Endothelial cell of umbilical vein (primary cell): ENCODE data around the gene P2RX4. TPM values are rescaled to one million over a fixed set of nuclear protein-coding genes. Genes with fewer than 3 reads are reported as not detected.

ENCODE experiments used
- BruUV-seq: library from RNA; stranded (reverse); fragments of 400-500 nt; replicated peaks from 2 replicates; lab custom pipeline; 2021; lab: Mats Ljungman, UMichigan
- CTCF ChIA-PET: fragments of 300-600, 350-600 bp; sonication (Branson Sonifier 250); formaldehyde crosslinking; loops from one replicate; lab custom pipeline; 2021; ENCODE audit warnings: antibody characterized with exemption, inconsistent platforms; lab: Charles Lee
- POLR2A ChIA-PET: fragments of 300-600, 350-600 bp; sonication (Branson Sonifier 250); formaldehyde crosslinking; loops from one replicate; lab custom pipeline; 2021; ENCODE audit warnings: antibody characterized with exemption, inconsistent platforms; lab: Charles Lee
- DNase-seq: peaks from one replicate; pipeline ENCODE4 v3.0.0-alpha.2; 2011; ENCODE audit warnings: low read depth, low spot score
- FAIRE-seq: peaks from 2 replicates; lab custom pipeline; 2011; peaks lifted over from hg19 to GRCh38; lab: Jason Lieb, UNC
- H2AFZ ChIP-seq: 2 replicates; pipeline ENCODE4 v1.6.0; 2012; ENCODE audit warnings: low read depth, low read length, control low read depth, inconsistent platforms
- H3K27ac ChIP-seq: 2 replicates; pipeline ENCODE4 v1.5.1; 2011; ENCODE audit warnings: low read depth, mild to moderate bottlenecking, control low read depth, low read length, moderate library complexity; ENCODE audit not compliant: insufficient read depth
- H3K27me3 ChIP-seq, 2 experiments: 2 replicates each; pipeline versions ENCODE4 v1.6.0 to v1.6.1; 2011; ENCODE audit warnings: low read length in 2 of 2, mixed read lengths in 1 of 2; ENCODE audit not compliant: control insufficient read depth in 2 of 2, insufficient read depth in 2 of 2
- H3K36me3 ChIP-seq, 2 experiments: 2 replicates in 1 of 2; 3 replicates in 1 of 2; pipeline ENCODE4 v1.5.1; 2011; ENCODE audit warnings: low read length in 2 of 2, mild to moderate bottlenecking in 1 of 2, moderate library complexity in 1 of 2; ENCODE audit not compliant: control insufficient read depth in 2 of 2, insufficient read depth in 2 of 2; ENCODE audit errors: extremely low read depth in 1 of 2
- H3K4me1 ChIP-seq: 3 replicates; pipeline ENCODE4 v1.5.1; 2011; ENCODE audit warnings: mild to moderate bottlenecking, low read length; ENCODE audit not compliant: control insufficient read depth, insufficient read depth; ENCODE audit errors: extremely low read depth
- H3K4me2 ChIP-seq: 2 replicates; pipeline ENCODE4 v1.6.1; 2011; ENCODE audit warnings: low read length, control low read depth, mixed read lengths; ENCODE audit not compliant: insufficient read depth
- H3K4me3 ChIP-seq, 3 experiments: fragments of 200-600 bp in 1 of 3; sonication (generic), shearing (Covaris generic) in 1 of 3; replicated peaks in 1 of 3; 2 replicates each; pipeline ENCODE4 v1.5.1; 2011 to 2016; ENCODE audit warnings: control low read depth in 3 of 3, low read length in 3 of 3, mild to moderate bottlenecking in 2 of 3, inconsistent platforms in 1 of 3, low read depth in 1 of 3, moderate library complexity in 1 of 3; ENCODE audit not compliant: insufficient read depth in 1 of 3
- H3K79me2 ChIP-seq: 2 replicates; pipeline ENCODE4 v1.6.0; 2012; ENCODE audit warnings: low read length, inconsistent platforms; ENCODE audit not compliant: control insufficient read depth, insufficient read depth
- H3K9ac ChIP-seq: replicated peaks from 2 replicates; pipeline ENCODE3; 2011; ENCODE audit warnings: low read length, control low read depth; ENCODE audit not compliant: insufficient read depth; ENCODE audit errors: extremely low read depth
- H3K9me1 ChIP-seq: replicated peaks from 3 replicates; pipeline ENCODE4 v1.6.0; 2011; ENCODE audit warnings: mild to moderate bottlenecking, low read length; ENCODE audit not compliant: control insufficient read depth, insufficient read depth; ENCODE audit errors: extremely low read depth
- H3K9me3 ChIP-seq: replicated peaks from 2 replicates; pipeline ENCODE4 v1.5.1; 2012; ENCODE audit warnings: low read length, inconsistent platforms; ENCODE audit not compliant: control insufficient read depth, insufficient read depth
- H4K20me1 ChIP-seq: replicated peaks from 2 replicates; pipeline ENCODE3; 2011; ENCODE audit warnings: mild to moderate bottlenecking, low read length; ENCODE audit not compliant: control insufficient read depth, insufficient read depth; ENCODE audit errors: extremely low read depth
- JUN ChIP-seq: IDR thresholded peaks from 2 replicates; pipeline ENCODE4 v1.6.1; 2011; ENCODE audit warnings: borderline replicate concordance, low read depth; ENCODE audit not compliant: insufficient read length, insufficient read depth
- dilution Hi-C: fragments of 300-500 bp; cut with MboI; formaldehyde crosslinking; loops from one replicate; pipeline ENCODE4 v1.15.0; 2019; ENCODE audit warnings: low sequenced_read_pairs; ENCODE audit not compliant: extremely low pct_ligation_motif_present
- intact Hi-C: fragments of 100-400 bp; cut with micrococcal nuclease; formaldehyde crosslinking; loops from one replicate; pipeline ENCODE4 v1.10.0; 2022
- polyA plus RNA-seq, 4 experiments: library from polyadenylated mRNA; depleted of rRNA in 3 of 4; stranded (reverse) in 3 of 4; unstranded in 1 of 4; fragments of >200 nt; gene quantifications; 2 replicates each; pipeline versions ENCODE4 v1.2.1 to v1.2.3, GENCODE V29; 2011 to 2012; ENCODE audit warnings: missing spikeins in 1 of 4
- total RNA-seq: library from RNA; stranded (reverse); gene quantifications from 2 replicates; pipeline ENCODE4 v1.2.3, GENCODE V29; 2021
- TF ChIP-seq, protein P1 (sequence below), 2 donors: IDR thresholded peaks; 1 replicate in 1 of 2; 2 replicates in 1 of 2; pipeline ENCODE4 v1.5.1; 2011; ENCODE audit warnings: low read length in 2 of 2, mild to moderate bottlenecking in 2 of 2, moderate library complexity in 2 of 2, control low read depth in 1 of 2, inconsistent platforms in 1 of 2, low read depth in 1 of 2; ENCODE audit not compliant: insufficient read depth in 1 of 2; ENCODE audit errors: extremely low read depth in 1 of 2

Gene P2RX4
- total and polyA plus RNA-seq, 2 donors (not counting 3 experiments of a cell fraction or from before 2014, with no cell fraction given), result 92.8 to 116 TPM

DNA sequence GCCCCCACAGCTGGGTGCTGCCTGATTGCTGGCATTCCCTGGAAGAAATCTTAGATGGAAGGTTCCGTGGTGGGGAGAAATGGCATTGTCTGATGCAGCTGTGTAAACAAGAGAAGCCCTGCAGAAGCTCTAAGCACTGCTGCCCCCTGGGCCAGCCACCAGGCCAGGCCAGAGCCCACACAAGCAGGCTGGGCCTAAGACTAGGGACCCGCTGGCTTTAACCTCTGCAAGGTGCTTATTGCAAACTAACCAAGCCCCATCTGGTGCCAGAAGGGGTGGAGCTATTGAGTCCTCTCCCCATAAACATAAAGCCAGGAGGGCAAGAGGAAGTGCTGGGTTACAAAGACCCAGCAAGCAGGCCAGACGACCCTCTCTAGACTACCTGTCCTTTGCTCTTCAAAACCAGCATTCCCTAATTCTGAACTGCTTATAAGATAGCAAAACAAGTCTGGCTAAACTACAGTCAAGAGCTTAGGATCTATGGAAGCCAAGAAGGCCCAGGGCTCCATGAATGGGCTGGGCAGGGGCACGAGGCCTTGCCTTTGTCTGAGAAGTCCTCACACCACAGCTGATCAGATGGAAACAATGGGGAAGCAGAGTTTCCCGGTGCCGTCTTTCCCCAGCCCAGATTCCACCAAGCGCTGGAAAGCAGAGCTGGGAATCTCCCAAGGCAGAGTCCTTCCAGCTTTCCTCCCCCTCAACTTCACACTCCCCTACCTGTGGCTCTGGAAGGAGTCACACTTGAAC, 28.8 kb downstream of the P2RX4 start:
- TF ChIP-seq, protein P1, sequence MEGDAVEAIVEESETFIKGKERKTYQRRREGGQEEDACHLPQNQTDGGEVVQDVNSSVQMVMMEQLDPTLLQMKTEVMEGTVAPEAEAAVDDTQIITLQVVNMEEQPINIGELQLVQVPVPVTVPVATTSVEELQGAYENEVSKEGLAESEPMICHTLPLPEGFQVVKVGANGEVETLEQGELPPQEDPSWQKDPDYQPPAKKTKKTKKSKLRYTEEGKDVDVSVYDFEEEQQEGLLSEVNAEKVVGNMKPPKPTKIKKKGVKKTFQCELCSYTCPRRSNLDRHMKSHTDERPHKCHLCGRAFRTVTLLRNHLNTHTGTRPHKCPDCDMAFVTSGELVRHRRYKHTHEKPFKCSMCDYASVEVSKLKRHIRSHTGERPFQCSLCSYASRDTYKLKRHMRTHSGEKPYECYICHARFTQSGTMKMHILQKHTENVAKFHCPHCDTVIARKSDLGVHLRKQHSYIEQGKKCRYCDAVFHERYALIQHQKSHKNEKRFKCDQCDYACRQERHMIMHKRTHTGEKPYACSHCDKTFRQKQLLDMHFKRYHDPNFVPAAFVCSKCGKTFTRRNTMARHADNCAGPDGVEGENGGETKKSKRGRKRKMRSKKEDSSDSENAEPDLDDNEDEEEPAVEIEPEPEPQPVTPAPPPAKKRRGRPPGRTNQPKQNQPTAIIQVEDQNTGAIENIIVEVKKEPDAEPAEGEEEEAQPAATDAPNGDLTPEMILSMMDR (IDR thresholded peaks at IDR 0.05; ENCODE audit: extremely low read depth in 1 of 2, insufficient read depth in 1 of 2, low read depth in 1 of 2, low read length in 2 of 2), result peak in 1 of 2 donors; percentile 2
- TF ChIP-seq JUN, result no peak
- BruUV-seq, result no TSS peak
- POLR2A ChIA-PET, result interaction anchor here (0.5 to 1.0 kb wide), 2 partner anchors 12 to 154 kb away, joined by 3 read pairs; no protein-coding TSS in a partner anchor

More for the DNA sequence above, 28.8 kb downstream of the P2RX4 start:
- intact Hi-C loops, result no loop called here
- Histone ChIP-seq H3K79me2 (no peaks in the 10 kb centered on the region), H3K27me3 (no peaks in the 10 kb centered on the region), H3K9me1 (no peaks in the 10 kb centered on the region), H4K20me1 (no peaks in the 10 kb centered on the region), H3K9me3 (no peaks in the 10 kb centered on the region), H3K4me3 (no peak overlapping the region), H2AFZ (no peak overlapping the region), H3K4me1 (peaks cover 14% of the 10 kb centered on the region), H3K9ac (no peak overlapping the region), H3K36me3 (peaks cover 0 to 20% of the 10 kb centered on the region in 2 experiments), H3K27ac (no peak overlapping the region), H3K4me2 (no peak overlapping the region)
- FAIRE-seq (peak; percentile 49), DNase-seq (peak; percentile 24)
- CTCF ChIA-PET, result interaction anchor here (0.9 to 1.9 kb wide), 9 partner anchors 9 to 233 kb away, joined by 3 to 7 read pairs (median 3); no protein-coding TSS in a partner anchor
- dilution Hi-C loops, result no loop called here
